RWPE2 (cell line): ENCODE measurements around the gene PROSER3.
A peak's percentile ranks its signal among the peaks of the same experiment; 100 is the strongest.

ENCODE experiments used
- ATAC-seq: fragments of 200-7000 bp; cut with Tn5 transposase; 3 replicates; pipeline ENCODE4 v1.9.1; 2021; ENCODE audit warnings: low read depth
- DNase-seq: peaks from one replicate; pipeline ENCODE4 v3.0.0-alpha.2; 2020; ENCODE audit warnings: low spot score
- H3K27ac ChIP-seq: fragments of 450-650 bp; 2 replicates; pipeline ENCODE4 v1.5.1; 2017; ENCODE audit warnings: mild to moderate bottlenecking; ENCODE audit not compliant: poor library complexity, severe bottlenecking
- H3K27me3 ChIP-seq: fragments of 250-450 bp; sonication (Bioruptor Pico); 2 replicates; pipeline ENCODE4 v1.5.1; 2021; ENCODE audit warnings: mild to moderate bottlenecking, moderate library complexity; ENCODE audit not compliant: insufficient read depth, poor library complexity, severe bottlenecking
- H3K36me3 ChIP-seq: fragments of 250-450 bp; sonication (Bioruptor Pico); 2 replicates; pipeline ENCODE4 v1.5.1; 2020; ENCODE audit warnings: low read depth, mild to moderate bottlenecking, moderate library complexity
- H3K4me1 ChIP-seq: fragments of 250-450 bp; sonication (Bioruptor Pico); 2 replicates; pipeline ENCODE4 v1.5.1; 2021; ENCODE audit warnings: mild to moderate bottlenecking, moderate library complexity; ENCODE audit not compliant: insufficient read depth, poor library complexity, severe bottlenecking
- H3K4me3 ChIP-seq: fragments of 250-450 bp; sonication (Bioruptor Pico); 2 replicates; pipeline ENCODE4 v1.5.1; 2021; ENCODE audit warnings: mild to moderate bottlenecking, moderate library complexity; ENCODE audit not compliant: severe bottlenecking
- H3K9me3 ChIP-seq: fragments of 250-450 bp; sonication (Bioruptor Pico); 2 replicates; pipeline ENCODE4 v1.5.1; 2021; ENCODE audit warnings: mild to moderate bottlenecking, moderate library complexity; ENCODE audit not compliant: severe bottlenecking
- TF ChIP-seq, protein P1 (sequence below): fragments of 450-650 bp; IDR thresholded peaks from one replicate; pipeline ENCODE4 v1.5.1; 2017; ENCODE audit warnings: mild to moderate bottlenecking, moderate library complexity; ENCODE audit not compliant: poor library complexity, severe bottlenecking

Gene PROSER3

DNA sequence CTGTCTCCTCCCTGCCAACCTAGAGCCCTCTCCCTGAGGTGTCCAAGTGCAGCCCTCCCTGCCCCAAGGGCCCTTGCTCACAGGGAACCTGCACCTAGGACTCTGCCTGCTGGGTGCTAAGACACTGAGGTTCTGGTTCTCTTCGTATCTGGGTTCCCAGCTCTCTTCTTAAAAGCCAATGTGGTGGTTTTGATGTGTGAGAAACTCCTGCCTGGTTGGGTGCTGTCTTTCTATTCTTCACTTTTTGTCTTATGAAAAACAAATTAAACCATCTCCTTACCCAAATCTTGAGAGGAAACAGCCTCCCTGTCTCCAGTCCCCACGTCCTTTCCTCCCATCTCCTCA, 44.5 kb upstream of the PROSER3 start:
- TF ChIP-seq, protein P1, sequence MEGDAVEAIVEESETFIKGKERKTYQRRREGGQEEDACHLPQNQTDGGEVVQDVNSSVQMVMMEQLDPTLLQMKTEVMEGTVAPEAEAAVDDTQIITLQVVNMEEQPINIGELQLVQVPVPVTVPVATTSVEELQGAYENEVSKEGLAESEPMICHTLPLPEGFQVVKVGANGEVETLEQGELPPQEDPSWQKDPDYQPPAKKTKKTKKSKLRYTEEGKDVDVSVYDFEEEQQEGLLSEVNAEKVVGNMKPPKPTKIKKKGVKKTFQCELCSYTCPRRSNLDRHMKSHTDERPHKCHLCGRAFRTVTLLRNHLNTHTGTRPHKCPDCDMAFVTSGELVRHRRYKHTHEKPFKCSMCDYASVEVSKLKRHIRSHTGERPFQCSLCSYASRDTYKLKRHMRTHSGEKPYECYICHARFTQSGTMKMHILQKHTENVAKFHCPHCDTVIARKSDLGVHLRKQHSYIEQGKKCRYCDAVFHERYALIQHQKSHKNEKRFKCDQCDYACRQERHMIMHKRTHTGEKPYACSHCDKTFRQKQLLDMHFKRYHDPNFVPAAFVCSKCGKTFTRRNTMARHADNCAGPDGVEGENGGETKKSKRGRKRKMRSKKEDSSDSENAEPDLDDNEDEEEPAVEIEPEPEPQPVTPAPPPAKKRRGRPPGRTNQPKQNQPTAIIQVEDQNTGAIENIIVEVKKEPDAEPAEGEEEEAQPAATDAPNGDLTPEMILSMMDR, result no peak
- no peaks in the 10 kb centered on the region for H3K9me3 ChIP-seq
- H3K4me1 ChIP-seq, result no peaks in the 10 kb centered on the region
- ATAC-seq, result no peak
- no peak overlapping the region for H3K27ac ChIP-seq
- no peaks in the 10 kb centered on the region for H3K36me3 ChIP-seq
- H3K4me3 ChIP-seq, result no peak overlapping the region
- H3K27me3 ChIP-seq, result no peaks in the 10 kb centered on the region
- DNase-seq, result no peak

DNA sequence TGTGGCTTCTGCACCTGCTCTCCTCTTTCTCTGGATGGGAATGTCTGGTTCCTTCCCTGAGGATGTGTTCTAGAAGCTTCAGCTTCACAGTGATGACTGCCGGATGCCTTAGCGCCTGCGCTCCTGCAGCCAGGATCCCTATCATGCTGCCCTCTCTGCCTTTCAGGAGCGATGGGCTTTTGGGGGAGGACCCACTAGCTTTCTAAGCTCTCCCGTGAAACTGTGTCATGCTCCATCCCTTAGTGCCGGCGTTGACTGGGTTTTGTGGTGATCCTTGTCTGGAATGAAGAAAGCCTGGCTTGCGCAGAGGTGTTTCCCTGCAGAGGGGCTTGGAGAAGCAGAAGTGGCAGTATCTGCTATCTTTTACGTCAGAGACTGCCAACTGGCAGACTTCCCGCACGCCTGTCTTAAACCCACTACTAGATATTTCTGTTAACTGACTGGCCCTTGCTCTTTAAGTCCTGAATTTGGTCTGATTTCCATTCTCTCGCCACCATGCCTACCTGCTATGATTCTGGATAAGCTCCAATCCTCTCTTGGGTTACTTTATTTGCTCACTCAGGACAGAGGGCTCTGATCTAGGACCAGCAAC, 44.0 kb upstream of the PROSER3 start:
- Histone ChIP-seq H3K9me3 (no peaks in the 10 kb centered on the region), H3K27ac (no peak overlapping the region), H3K4me3 (no peak overlapping the region), H3K36me3 (no peaks in the 10 kb centered on the region), H3K27me3 (no peaks in the 10 kb centered on the region), H3K4me1 (no peaks in the 10 kb centered on the region)
- peak; percentile 45 for DNase-seq
- no peak for ATAC-seq
- TF ChIP-seq, protein P1, result no peak

DNA sequence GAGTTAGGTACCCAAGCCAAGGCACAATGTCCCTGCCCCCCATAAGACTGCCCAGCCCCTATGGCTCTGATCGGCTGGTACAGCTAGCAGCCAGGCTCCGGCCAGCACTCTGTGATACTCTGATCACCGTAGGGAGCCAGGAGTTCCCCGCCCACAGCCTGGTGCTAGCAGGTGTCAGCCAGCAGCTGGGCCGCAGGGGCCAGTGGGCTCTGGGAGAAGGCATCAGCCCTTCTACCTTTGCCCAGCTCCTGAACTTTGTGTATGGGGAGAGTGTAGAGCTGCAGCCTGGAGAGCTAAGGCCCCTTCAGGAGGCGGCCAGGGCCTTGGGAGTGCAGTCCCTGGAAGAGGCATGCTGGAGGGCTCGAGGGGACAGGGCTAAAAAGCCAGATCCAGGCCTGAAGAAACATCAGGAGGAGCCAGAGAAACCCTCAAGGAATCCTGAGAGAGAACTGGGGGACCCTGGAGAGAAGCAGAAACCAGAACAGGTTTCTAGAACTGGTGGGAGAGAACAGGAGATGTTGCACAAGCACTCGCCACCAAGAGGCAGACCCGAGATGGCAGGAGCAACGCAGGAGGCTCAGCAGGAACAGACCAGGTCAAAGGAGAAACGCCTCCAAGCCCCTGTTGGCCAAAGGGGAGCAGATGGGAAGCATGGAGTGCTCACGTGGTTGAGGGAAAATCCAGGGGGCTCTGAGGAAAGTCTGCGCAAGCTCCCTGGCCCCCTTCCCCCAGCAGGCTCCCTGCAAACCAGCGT, 43.2 kb upstream of the PROSER3 start:
- H3K4me1 ChIP-seq, result no peaks in the 10 kb centered on the region
- no peak for DNase-seq
- H3K27ac ChIP-seq, result no peak overlapping the region
- ATAC-seq, result no peak
- no peaks in the 10 kb centered on the region for H3K9me3 ChIP-seq
- TF ChIP-seq, protein P1, result no peak
- H3K4me3 ChIP-seq, result no peak overlapping the region
- H3K27me3 ChIP-seq, result no peaks in the 10 kb centered on the region
- peaks cover 6% of the 10 kb centered on the region for H3K36me3 ChIP-seq

DNA sequence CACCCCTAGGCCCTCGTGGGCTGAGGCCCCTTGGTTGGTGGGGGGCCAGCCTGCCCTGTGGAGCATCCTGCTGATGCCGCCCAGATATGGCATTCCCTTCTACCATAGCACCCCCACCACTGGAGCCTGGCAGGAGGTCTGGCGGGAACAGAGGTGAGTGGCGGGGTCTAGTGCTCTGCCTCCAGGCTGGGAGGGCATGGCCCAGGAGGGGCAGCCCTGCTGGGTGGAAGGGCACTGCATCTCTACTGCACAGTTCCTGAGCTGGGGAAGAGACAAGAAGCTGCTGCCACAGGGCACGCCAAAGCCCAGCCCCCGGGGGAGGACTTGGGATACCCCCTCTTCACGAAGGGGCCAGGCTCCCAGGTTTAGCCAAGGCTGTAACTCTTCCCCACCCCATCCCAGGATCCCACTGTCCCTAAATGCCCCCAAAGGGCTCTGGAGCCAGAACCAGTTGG, 42.6 kb upstream of the PROSER3 start:
- no peak overlapping the region for H3K27ac ChIP-seq
- peak overlapping the region; percentile 73 for H3K4me3 ChIP-seq
- no peak for DNase-seq
- H3K4me1 ChIP-seq, result no peaks in the 10 kb centered on the region
- ATAC-seq, result no peak
- H3K9me3 ChIP-seq, result no peaks in the 10 kb centered on the region
- H3K36me3 ChIP-seq, result peaks cover 10% of the 10 kb centered on the region
- TF ChIP-seq, protein P1, result no peak
- H3K27me3 ChIP-seq, result no peaks in the 10 kb centered on the region
